HG03103 (cell line): ENCODE data around the gene IFRD2.
"Not testable (repeated sequence)": the region's sequence is repeated elsewhere in the genome, so short reads cannot be mapped to it uniquely, and the experiment has no call there.

Experiments
- ATAC-seq: cut with Tn5 transposase; IDR thresholded peaks from one replicate; pipeline ENCODE4 v1.9.1; 2021; ENCODE audit warnings: low read depth; ENCODE audit not compliant: unreplicated experiment

The IFRD2 gene

DNA sequence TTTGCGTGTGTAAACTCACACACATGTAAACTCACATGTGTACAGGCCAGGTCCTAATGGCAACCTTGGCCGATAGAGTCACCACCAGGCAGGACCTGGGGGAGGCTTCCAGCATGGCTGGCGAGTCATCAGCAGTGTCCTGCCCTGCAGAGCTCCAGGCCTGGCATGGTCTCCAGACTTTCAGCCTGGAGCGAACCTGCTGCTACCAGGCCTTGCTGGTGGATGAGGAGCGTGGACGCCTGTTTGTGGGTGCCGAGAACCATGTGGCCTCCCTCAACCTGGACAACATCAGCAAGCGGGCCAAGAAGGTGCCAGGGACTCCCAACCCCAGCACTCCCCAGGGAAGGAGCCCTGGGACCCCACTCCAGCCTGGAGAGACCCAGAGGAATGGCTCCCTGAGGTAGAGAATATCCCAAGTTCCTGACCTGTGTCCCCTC, 22.2 kb downstream of the IFRD2 start:
- no peak for ATAC-seq

DNA sequence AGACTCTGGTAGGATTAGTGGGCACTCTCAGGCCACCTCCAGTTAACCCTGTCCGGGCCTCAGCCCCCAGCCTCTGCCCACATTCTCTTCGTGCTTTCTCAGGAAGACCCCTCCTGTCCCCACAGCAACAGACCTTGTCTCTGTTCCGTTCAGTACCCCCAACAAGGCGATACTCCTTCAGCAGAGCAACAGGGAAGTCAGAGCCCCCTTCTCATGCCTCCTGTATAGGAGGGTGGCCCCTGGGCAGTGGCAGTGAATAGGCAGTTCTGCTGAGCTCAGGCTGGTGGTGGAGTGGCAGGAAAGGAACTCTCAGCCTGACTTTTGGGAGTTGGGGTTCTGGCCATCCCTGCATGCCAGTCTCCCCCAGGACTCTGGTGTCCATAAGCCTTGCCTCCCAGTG, 22.8 kb downstream of the IFRD2 start:
- ATAC-seq, result no peak

DNA sequence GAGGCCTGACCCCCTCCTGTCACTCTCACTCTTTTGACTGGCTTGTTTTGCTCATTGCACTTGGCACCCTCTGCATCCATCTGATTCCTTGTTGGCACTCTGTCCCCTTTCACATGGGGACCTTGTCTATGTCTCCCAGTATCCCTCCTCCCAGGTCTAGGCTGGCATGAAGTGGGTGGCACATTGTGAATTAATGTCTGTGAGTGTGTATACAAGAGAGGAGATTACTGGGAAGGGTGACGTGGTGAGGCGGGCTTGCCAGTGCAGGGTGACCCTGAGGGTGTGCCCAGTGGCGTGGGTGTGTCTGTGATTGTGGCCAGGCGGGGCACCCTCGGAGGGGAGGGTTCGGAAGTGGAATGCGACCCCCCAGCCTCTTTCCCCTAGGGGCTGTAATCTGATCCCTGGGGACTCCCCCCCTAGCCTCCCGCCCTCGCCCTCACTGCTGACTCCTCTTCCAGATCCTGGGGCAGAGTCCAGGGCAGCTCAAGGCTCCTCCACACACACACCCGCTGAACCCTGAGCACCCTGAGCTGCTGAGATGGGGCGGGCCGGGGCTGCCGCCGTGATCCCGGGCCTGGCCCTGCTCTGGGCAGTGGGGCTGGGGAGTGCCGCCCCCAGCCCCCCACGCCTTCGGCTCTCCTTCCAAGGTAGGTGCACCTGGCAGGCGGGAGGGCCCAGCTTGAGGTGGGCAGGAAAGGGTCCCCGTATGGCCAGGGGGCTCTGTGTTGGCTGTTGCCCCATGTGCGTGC, 23.4 kb downstream of the IFRD2 start, which contains the start of gene SEMA3B:
Gene SEMA3B (plus strand): TSS at position 445 of the 749 bp plus-strand sequence. CDS start 94 bp downstream, at position 539.
- ATAC-seq, result no peak

DNA sequence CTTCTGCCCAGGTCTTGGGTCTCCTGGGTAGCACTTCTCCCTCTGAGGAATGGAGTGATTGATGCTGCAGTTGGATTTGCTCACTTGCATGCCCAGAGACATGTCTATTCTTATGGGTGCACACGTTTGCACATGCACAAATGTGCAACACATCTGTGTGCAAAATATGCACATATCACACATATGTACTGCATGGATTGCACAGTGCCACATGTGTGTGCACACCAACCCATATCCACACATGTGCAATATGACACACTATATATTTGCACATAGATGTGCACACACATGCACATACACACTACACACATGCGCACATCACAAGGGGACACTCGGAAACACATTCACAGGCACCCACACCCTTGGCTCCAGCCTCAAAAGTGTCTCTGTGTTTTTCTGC, 24.0 kb downstream of the IFRD2 start:
- ATAC-seq, result no peak

DNA sequence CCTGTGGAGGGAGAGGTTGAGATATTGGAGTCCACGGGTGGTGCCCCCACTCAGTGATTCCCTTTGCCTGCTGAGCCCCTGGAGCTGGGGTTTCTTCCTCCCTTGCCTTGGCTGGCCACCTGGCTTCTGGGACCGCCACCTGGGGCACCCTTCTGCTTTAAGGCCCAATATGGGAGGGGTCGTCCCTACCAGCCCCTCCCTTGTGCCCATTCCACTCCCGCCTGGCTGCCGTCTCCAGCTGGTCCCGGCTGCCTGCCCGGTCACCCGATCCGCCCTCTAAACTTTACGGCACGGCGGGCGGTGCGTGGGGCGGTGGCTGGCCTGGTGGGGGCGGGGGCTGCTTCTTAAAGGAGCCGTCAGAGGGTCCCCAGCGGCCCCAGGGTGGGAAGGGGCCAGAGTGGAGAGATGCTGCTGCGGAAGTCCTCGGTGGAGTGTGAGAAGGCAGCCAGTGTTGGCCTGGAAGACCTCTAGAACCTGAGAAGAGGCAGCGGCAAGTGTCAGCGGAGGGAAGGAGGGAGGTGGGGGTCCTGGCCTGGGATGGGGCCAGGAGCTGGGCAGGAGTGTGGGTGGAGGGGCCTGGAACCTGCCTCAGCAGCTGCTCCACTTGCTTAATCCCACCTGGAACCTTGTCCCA, 24.8 kb downstream of the IFRD2 start:
- ATAC-seq, result no peak

DNA sequence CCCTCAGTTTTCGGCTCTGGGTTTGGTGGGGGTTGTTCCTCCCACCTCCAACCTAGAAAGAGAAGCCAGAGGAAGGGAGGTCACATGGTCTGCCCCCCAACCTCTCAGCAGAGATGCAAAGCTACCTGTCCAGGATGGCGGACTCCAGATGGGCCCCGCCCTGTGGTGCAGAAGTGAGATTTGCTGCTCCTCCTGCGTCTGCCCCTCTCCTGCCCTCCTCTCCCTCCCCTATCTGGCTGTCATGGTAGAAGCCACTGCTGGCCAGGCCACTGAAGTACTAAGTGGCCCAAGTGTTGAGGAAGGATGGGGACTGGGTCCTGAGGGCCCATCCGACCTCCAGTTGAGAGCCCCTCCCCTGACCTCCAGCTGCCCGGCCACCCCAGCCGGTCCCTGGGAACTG, 25.4 kb downstream of the IFRD2 start:
- ATAC-seq, result no peak

DNA sequence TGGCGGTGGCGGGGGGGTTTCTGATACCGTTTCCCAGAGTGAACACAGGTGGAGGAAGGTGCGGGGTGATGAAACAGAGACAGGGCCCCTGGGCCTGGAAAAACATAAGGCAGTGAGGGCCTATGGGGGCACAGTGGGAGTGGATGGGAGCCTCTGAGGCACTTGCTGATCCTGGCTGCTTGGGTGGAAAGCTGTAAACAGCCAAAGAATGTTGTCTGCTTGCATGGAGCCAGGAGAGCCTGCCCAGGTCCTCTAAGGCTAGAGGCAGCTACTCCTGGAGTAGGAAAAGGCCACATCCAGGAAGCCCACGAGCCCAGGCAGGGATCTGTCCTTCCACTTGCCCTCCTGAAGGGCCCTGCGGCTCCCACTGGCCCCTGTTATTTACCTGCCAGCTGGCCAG, 26.2 kb downstream of the IFRD2 start:
- ATAC-seq, result no peak

DNA sequence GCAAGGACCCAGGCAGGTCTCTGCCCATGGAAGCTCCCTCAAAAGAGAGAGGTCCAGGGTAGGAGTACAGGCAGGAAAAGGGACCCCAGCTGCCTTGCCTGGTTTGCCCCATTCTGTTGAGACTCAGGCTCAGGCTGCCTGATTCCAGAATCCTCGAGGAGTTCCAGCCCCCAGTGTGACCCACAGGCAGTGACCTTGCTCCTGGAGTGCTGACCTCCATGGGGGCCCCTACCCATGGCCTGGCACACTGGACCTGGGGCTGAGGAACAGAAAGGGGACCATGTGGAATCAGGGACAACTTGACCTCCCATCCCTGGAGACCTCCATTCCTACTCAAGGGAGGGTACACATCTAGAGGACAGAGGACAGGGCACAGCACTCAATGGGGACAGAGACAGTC, 26.7 kb downstream of the IFRD2 start:
- ATAC-seq, result no peak

DNA sequence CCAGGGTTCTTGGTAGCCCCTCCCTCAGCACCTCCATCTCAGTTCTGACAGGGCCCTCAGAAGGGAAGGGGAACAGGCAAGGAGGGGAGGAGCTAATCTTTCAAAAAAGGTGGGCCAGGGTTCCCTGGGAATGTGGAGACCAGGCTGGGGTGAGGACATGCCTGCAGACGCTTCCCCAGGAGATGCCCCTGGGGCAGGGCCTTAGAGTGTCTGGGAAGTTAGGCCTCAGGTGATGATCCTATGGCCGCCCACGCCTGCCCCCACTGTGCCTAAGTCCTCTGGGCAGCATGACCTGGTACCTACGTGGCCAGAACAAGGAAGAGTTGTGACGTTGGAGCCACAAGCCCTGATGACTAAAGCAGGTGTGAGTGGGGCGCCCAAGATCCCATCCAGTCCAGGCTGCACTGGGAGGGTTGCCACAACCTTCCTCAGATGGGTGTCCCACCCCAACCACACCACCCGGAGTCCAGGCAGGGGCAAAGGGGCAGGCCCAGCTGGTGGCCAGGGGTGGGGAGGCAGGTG, 27.2 kb downstream of the IFRD2 start:
- no peak for ATAC-seq

DNA sequence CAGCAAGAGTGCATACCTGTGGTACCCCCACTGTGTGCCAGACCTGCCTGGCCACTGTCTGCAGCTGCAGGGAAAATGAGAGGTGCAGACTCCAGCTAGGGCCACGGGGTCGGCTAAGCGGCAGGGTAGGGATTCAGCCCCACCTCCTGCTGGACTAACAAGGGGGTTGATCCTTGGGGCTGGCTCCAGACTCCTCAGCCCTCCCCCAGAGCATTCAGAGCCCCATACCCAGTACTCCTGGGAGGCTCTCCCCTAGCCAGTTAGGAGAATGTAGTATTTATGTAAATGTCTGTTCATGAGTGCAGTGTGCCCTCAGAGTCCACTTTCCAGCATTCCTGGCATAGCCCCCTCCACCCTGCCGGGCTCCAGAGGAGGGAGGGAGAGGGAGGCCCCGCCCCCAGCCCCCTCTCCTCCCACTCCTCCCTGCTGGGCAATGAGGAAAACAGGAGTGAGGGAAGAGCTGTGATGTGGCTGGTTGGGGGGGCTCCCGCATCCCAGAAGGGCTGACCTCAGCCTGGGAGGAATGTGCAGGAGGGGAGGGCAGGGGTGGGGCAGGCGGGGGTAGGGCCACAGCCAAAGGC, 27.8 kb downstream of the IFRD2 start:
- ATAC-seq, result no peak

DNA sequence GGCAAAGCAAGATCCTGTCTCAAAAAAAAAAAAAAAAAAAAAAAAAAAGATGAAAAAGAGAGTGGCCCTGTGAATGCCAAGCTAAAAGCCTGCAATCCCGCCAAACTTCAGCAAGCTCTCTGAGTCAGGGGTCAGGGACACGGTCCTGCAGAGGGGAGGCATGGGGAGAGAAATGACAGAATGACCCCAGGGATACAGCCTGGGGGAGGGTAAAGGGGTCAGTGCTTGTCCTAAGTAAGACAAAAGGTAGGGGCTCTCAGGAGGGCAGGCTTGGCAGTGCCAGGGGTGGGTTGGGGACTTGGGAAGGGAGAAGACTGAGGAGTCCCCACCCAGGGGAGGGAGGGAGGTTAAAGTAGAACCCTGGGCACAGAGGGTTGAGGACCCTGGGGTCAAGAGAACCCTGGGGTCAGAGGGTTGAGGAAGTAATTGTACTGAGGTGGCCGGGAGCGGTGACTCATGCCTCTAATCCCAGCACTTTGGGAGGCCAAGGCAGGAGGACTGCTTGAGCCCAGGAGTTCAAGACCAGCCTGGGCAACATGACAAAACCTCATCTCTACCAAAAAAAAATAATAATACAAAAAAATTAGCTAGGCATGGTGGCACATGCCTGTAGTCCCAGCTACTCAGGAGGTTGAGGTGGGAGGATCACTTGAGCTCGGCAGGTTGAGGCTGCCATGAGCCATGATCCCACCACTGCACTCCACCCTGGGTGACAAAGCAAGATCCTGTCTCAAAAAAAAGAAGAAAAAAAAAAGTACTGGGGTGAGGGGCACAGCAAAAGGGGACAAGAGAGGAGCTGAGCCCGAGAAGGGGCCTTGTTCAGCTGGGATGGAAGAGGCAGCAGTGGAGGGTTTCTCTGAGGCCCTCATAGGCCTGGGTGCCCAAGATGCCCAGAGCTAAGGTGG, 28.5 kb downstream of the IFRD2 start:
- ATAC-seq, result no peak

DNA sequence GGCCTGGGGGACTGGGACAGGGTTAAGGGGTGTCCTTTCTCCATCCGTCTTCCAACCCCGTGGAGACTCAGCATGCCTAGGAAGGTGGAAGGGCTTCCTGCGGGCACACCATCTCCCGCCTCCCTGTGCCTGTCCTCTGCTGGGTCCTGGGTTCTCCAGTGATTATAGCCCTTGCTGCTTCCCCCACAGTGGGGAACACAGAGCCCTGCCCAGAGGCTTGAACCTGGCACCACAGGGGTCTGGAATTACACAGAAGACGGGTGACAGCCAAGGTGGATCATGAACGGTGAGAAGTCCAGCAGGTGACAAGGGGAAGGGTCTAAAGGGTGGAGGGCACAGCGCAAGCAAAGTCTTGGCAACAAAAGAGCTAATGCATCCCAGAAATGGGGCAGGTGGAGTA, 29.5 kb downstream of the IFRD2 start:
- ATAC-seq, result no peak

DNA sequence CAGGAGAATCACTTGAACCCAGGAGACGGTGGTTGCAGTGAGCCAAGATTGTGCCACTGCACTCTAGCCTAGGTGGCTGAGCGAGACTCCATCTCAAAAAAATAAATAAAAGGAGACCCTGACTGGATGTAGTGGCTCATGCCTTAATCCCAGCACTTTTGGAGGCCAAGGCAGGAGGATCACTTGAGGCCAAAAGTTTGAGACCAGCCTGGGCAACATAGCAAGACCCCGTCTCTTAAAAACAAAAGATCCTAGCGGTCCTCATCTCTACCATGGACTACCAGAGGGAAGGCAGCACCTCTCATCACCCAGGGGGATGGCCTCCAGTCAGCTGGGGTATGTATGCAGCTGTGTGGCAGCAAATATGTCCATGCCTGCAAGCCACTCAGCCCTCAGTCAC, 30.0 kb downstream of the IFRD2 start:
- not testable (repeated sequence) for ATAC-seq

DNA sequence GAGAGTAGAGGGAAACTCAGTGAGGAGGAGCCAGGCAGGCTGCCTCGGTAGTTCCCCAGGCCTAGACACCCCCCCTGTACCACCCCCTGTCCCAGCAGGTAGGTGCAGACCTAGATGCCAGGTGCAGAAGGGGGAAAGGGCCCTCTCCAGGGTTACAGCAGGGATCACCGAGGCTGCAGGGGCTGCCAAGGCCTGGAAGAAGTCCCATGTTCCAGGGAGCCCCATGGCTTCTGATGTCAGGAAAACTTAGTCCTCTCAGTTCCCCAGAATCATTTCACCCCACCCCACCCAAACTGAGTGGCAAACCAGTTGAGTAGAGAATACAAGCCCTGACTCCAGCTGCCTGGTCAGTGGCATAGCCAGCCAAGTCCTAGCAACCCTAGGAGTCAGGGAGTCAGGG, 30.7 kb downstream of the IFRD2 start:
- ATAC-seq, result no peak

DNA sequence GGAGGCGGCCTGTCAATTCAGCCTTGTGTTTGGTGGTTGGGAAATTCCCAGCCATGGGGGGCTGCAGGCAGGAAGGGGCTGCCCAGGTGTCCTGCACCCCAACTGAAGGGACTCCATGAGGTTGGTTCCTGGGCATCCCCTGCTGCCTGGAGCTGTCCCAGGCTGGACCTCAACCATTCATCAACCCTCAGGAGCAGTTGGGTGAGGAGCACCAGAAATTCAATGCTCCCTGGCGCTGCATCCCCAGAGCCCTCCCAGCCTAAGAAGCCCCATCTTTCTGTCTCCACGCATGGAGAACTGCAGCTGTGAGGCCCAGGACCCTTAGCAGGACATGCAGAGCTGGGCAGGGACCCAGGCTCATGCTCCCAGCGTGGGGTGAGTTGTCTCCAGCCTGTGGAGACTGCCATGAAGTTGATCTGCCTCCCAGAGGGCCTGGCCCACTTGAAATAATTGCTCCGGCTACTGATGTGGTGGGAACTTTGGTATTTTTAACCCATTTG, 31.2 kb downstream of the IFRD2 start:
- ATAC-seq, result no peak

DNA sequence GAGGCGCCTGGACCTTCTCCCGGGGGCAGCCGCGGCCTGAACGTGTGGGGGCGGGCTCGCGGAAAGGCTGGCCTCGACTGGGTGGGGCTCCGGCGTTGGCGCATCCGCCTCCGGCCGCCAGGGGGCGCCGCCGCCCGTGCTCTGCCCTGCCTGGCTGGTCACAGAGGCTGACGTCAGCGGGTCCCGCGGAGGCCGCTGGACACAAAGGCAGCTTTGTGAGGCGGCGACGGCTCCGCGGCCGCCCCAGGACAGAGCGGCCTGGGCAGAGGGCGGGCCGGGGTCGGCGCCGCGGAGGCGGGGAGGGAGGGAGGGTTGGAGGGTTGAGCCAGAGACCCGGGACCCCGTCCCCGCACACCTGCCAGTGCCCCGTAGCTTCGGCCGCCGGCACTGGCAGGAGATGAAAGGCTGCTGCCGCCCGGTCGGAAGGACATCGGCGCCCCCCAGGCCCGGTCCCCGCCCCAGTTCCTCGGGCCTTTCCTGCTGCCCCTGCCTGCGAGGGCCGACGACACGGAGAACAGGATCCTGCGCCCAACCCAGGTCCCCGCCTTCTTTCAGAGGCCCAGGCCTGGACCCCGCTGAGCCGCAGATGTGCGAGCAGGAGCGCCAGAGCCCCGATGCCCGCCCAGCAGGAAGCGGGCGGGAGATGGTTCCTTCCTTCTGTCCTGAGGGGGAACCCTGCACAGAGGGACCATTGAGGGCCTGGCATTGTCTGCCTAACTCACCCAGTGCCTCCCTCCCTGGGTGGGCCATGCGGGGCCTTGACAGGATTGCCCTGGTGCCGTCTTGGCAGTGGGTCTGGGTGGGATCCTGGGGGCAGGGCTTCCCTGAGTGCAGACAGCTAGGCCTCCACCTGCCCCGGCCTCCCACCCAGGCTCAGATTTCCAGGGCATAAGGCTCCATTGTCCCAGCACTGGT, 31.9 kb downstream of the IFRD2 start:
- ATAC-seq, result peak; percentile 79

DNA sequence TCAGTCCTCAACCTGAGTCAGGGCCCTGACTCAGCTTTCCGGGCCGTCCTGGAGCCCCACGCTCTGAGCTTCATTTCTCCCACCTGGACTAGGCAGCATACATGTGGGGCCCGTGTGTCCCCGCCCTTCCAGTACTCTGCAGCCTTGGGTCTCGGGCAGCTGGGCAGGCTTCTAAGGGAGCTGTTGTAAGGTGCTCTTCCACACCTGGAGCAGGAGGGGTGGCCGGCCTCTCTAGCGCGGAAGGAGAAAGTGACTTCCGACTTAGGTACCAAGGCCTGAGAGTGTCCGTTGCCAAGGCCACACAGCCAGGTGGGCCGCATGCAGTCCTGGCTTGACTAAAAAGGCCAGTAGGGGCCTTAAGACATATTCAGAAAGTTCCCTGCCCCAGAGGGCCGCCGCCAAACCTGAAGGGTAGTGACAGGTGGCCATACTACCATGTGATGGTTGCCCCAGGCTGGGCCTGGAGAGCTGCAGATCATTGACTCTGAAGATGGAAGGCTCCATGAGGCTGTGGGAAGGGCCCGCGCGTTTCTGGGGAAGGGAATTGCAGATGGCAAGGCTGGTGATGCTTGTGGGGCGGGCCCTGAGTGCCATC, 32.7 kb downstream of the IFRD2 start:
- peak; percentile 10 for ATAC-seq

DNA sequence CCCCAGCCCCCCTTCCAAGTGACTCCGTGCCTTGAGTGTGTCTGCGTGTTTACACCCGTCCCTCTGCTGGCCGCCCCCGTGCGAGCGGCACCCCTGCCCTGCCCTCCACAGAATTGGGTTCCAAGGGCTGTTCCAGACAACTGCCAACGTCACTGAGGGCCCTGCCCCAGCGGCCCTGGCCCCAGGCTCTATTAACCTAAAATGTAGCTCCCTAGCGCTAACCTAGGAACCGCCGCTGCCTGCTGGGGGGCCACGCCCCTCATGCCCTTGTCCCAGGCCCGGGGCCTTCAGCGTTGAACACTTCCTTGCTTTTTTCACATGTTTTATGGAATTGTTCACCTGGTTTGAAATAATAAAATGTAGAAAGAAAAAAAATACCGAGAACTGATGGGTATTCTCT, 33.2 kb downstream of the IFRD2 start:
- no peak for ATAC-seq
